HepG2 (cell line): ENCODE measurements around the gene OTC. TPM values are rescaled to one million over a fixed set of nuclear protein-coding genes. Genes with fewer than 3 reads are reported as not detected.

Experiments used
- ATAC-seq: fragments of 200-7000 bp; cut with Tn5 transposase; 3 replicates; pipeline ENCODE4 v1.9.1; 2020; ENCODE audit warnings: mild to moderate bottlenecking, moderate library complexity
- BruUV-seq: library from RNA; stranded (reverse); fragments of 400-500 nt; replicated peaks from 2 replicates; lab custom pipeline; 2021; lab: Mats Ljungman, UMichigan
- CTCF ChIA-PET: fragments of 300-600 bp; formaldehyde crosslinking; extraction: SDS; loops from one replicate; lab custom pipeline; 2021; ENCODE audit warnings: low total read pairs, inconsistent platforms, low intra/inter-chr PET ratio; lab: Yijun Ruan, JAX
- POLR2A ChIA-PET: fragments of 350-600 bp; sonication (Branson Sonifier 250); formaldehyde crosslinking; loops from one replicate; lab custom pipeline; 2020; ENCODE audit warnings: antibody characterized with exemption, inconsistent platforms; lab: Yijun Ruan, JAX
- DNase-seq: peaks from one replicate; pipeline ENCODE4 v3.0.0-alpha.2; 2015; ENCODE audit warnings: low spot score
- FAIRE-seq: peaks from 3 replicates; lab custom pipeline; 2011; peaks lifted over from hg19 to GRCh38; lab: Jason Lieb, UNC
- H2AFZ ChIP-seq: one replicate; pipeline ENCODE4 v1.6.1; 2011; ENCODE audit warnings: low read length, inconsistent platforms
- H3K27ac ChIP-seq: fragments of 300-600 bp; 3 replicates; pipeline ENCODE4 v1.8.0; 2011; ENCODE audit warnings: mixed run types, mild to moderate bottlenecking, mixed read lengths, low read length, inconsistent platforms; ENCODE audit not compliant: insufficient read depth; ENCODE audit errors: extremely low read length
- H3K27me3 ChIP-seq, 2 experiments: fragments of 200-600 bp in 1 of 2; 2 replicates in 1 of 2; 3 replicates in 1 of 2; pipeline versions ENCODE4 v1.6.0 to v1.8.0; 2011; ENCODE audit warnings: low read length in 2 of 2, mild to moderate bottlenecking in 2 of 2, moderate library complexity in 2 of 2, inconsistent platforms in 1 of 2; ENCODE audit not compliant: insufficient read depth in 2 of 2, control insufficient read depth in 1 of 2
- H3K36me3 ChIP-seq, 2 experiments: fragments of 200-600 bp in 1 of 2; replicated peaks in 1 of 2; 2 replicates in 1 of 2; 3 replicates in 1 of 2; pipeline versions ENCODE4 v1.5.1 to v1.8.0; 2011; ENCODE audit warnings: low read length in 2 of 2, inconsistent platforms in 1 of 2; ENCODE audit not compliant: insufficient read depth in 2 of 2, control insufficient read depth in 1 of 2
- H3K4me1 ChIP-seq: 2 replicates; pipeline ENCODE4 v1.5.1; 2012; ENCODE audit warnings: low read length, inconsistent platforms; ENCODE audit not compliant: insufficient read depth
- H3K4me2 ChIP-seq: 2 replicates; pipeline ENCODE4 v1.6.0; 2011; ENCODE audit warnings: low read depth, low read length, inconsistent platforms
- H3K4me3 ChIP-seq, 3 experiments: fragments of 200-600 bp in 1 of 3; sonication (generic), shearing (Covaris generic) in 1 of 3; replicated peaks in 1 of 3; 2 replicates each; pipeline ENCODE4 v1.5.1; 2011 to 2016; ENCODE audit warnings: low read length in 3 of 3, inconsistent platforms in 2 of 3, low read depth in 2 of 3, mild to moderate bottlenecking in 2 of 3, control low read depth in 1 of 3, mixed read lengths in 1 of 3; ENCODE audit not compliant: insufficient read depth in 1 of 3
- H3K79me2 ChIP-seq: one replicate; pipeline ENCODE4 v1.6.1; 2011; ENCODE audit warnings: low read length, inconsistent platforms; ENCODE audit not compliant: insufficient read depth
- H3K9ac ChIP-seq: 2 replicates; pipeline ENCODE4 v1.6.0; 2011; ENCODE audit warnings: mild to moderate bottlenecking, low read depth, low read length, inconsistent platforms; ENCODE audit not compliant: insufficient read depth
- H3K9me3 ChIP-seq: 2 replicates; pipeline ENCODE4 v1.5.1; 2012; ENCODE audit warnings: mild to moderate bottlenecking, low read length
- H4K20me1 ChIP-seq: 2 replicates; pipeline ENCODE4 v1.6.0; 2011; ENCODE audit warnings: inconsistent platforms, mild to moderate bottlenecking, low read length, moderate library complexity; ENCODE audit not compliant: insufficient read depth
- AGO1 ChIP-seq: fragments of 200-400 bp; formaldehyde crosslinking; IDR thresholded peaks from 2 replicates; pipeline ENCODE4 v1.6.1; 2017; ENCODE audit warnings: mild to moderate bottlenecking, low read depth, low read length, moderate library complexity; ENCODE audit not compliant: poor library complexity, severe bottlenecking
- AHR ChIP-seq: IDR thresholded peaks from 2 replicates; pipeline ENCODE4 v1.6.1; 2018; ENCODE audit warnings: missing genetic modification reagents, missing compliant biosample characterization
- BORCS8-MEF2B ChIP-seq: sonication (generic); formaldehyde crosslinking; IDR thresholded peaks from 2 replicates; pipeline ENCODE4 v1.8.0; 2022; ENCODE audit warnings: mild to moderate bottlenecking, missing genetic modification reagents
- FOSL2 ChIP-seq: sonication (generic); formaldehyde crosslinking; IDR thresholded peaks from 2 replicates; pipeline ENCODE4 v1.4.0; 2020; ENCODE audit warnings: missing genetic modification reagents
- MAZ ChIP-seq, 2 experiments: sonication (generic) in 1 of 2; formaldehyde crosslinking in 1 of 2; IDR thresholded peaks; 2 replicates each; pipeline versions ENCODE4 v1.5.0 to v1.6.1; 2012 to 2020; ENCODE audit warnings: low read depth in 2 of 2, mild to moderate bottlenecking in 2 of 2, borderline replicate concordance in 1 of 2, improper control_type of control experiment in 1 of 2, low read length in 1 of 2, missing genetic modification reagents in 1 of 2, moderate library complexity in 1 of 2
- MTA1 ChIP-seq: sonication (generic); formaldehyde crosslinking; IDR thresholded peaks from 2 replicates; pipeline ENCODE4 v1.4.0; 2020; ENCODE audit warnings: missing genetic modification reagents, mild to moderate bottlenecking, borderline replicate concordance
- MYC ChIP-seq: sonication (generic); formaldehyde crosslinking; IDR thresholded peaks from 2 replicates; pipeline ENCODE4 v1.9.0; 2021; ENCODE audit warnings: missing genetic modification reagents, borderline replicate concordance
- NCOA1 ChIP-seq: sonication (generic); formaldehyde crosslinking; IDR thresholded peaks from 2 replicates; pipeline ENCODE4 v1.9.0; 2021; ENCODE audit warnings: missing genetic modification reagents
- SOX6 ChIP-seq, 2 experiments: fragments of 450-650 bp in 1 of 2; sonication (generic) in 1 of 2; formaldehyde crosslinking in 1 of 2; IDR thresholded peaks; 2 replicates each; pipeline versions ENCODE4 v1.4.0 to v1.6.1; 2017 to 2020; ENCODE audit warnings: antibody characterized with exemption in 1 of 2, mild to moderate bottlenecking in 1 of 2, missing genetic modification reagents in 1 of 2
- TCF12 ChIP-seq, 2 experiments: fragments of 450-650 bp in 1 of 2; sonication (generic) in 1 of 2; formaldehyde crosslinking in 1 of 2; IDR thresholded peaks; 2 replicates each; pipeline versions ENCODE4 v1.6.1 to v1.8.0; 2017 to 2022; ENCODE audit warnings: antibody characterized with exemption in 1 of 2, mild to moderate bottlenecking in 1 of 2, missing genetic modification reagents in 1 of 2, moderate library complexity in 1 of 2
- ZFAT ChIP-seq: sonication (generic); formaldehyde crosslinking; conservative IDR thresholded peaks from 2 replicates; pipeline ENCODE4 v1.8.1; 2023; ENCODE audit warnings: missing genetic modification reagents, inconsistent platforms
- ZNF3 ChIP-seq: IDR thresholded peaks from 2 replicates; pipeline ENCODE4 v1.7.0; 2017; ENCODE audit warnings: inconsistent platforms
- ZNF496 ChIP-seq: sonication (generic); formaldehyde crosslinking; IDR thresholded peaks from 2 replicates; pipeline ENCODE4 v1.8.1; 2023; ENCODE audit warnings: mild to moderate bottlenecking, moderate library complexity, missing genetic modification reagents; ENCODE audit not compliant: insufficient replicate concordance
- WGBS: methylation state at CpG from one replicate; pipeline ENCODE4 v1.1.6; 2017; ENCODE audit warnings: low lambda C conversion rate; 5-methylcytosine and 5-hydroxymethylcytosine counted together
- in situ Hi-C: cut with HindIII; loops from 2 replicates; pipeline ENCODE4 v1.10.0; 2017; ENCODE audit warnings: low pct_unique_long_range_greater_than_20kb; ENCODE audit not compliant: extremely low pct_ligation_motif_present
- intact Hi-C: fragments of 100-400 bp; cut with micrococcal nuclease; formaldehyde crosslinking; loops from one replicate; pipeline ENCODE4 v1.10.0; 2022; ENCODE audit not compliant: unreplicated experiment
- polyA plus RNA-seq, 8 experiments: library from polyadenylated mRNA; depleted of rRNA in 3 of 8; stranded (reverse) in 7 of 8; unstranded in 1 of 8; fragments of >200 nt; fragmentation: Illumina TruSeq in 4 of 8; extraction: Trizol in 4 of 8; gene quantifications; 2 replicates each; pipeline versions ENCODE4 v1.2.1 to v1.2.3, GENCODE V29; 2011 to 2016; ENCODE audit warnings: low read depth in 4 of 8, missing spikeins in 1 of 8, mixed read lengths in 1 of 8; ENCODE audit not compliant: insufficient read depth in 1 of 8
- total RNA-seq, 5 experiments: library from RNA; depleted of rRNA; stranded (reverse); fragments of >200 nt; fragmentation: Illumina TruSeq; extraction: Trizol; gene quantifications; 2 replicates each; pipeline ENCODE4 v1.2.3, GENCODE V29; 2016; ENCODE audit warnings: low read depth in 1 of 5
- TF ChIP-seq, protein P1 (sequence below): sonication (generic); formaldehyde crosslinking; IDR thresholded peaks from 2 replicates; pipeline ENCODE4 v1.5.0; 2020; ENCODE audit warnings: missing genetic modification reagents
- TF ChIP-seq, protein P2 (sequence below): sonication (generic); formaldehyde crosslinking; IDR thresholded peaks from 2 replicates; pipeline ENCODE4 v1.4.0; 2020; ENCODE audit warnings: mild to moderate bottlenecking, missing genetic modification reagents

Gene OTC
- total and polyA plus RNA-seq, 2 of the 13 experiments (the other 11 are each of a cell fraction or from before 2014, with no cell fraction given): 0.04 to 1.8 TPM

DNA sequence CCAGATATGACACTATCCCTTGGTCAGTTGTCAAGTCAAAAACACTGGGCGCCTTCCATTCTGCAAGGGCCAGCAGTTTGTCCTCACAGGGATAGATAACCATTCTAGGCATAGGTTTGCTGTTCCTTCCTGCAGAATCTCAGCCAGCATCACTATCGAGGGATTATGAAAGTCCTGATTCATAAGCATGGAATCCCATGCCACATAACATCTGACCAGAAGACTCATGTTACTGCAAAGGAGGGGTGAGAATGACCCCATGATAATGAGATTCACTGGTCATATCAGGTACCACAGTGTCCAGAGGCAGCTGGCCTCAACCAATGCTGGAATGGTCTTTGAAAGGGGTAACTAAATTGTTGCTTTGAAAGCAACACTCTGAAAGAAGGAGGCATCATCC, 84.7 kb downstream of the OTC start (continued):
- TF ChIP-seq MAZ (IDR thresholded peaks at IDR 0.05; ENCODE audit: borderline replicate concordance, low read depth, low read length) (no peak), MAZ (CRISPR knock-in tag; IDR thresholded peaks at IDR 0.05; ENCODE audit: low read depth) (no peak), ZNF3 (no peak)

DNA sequence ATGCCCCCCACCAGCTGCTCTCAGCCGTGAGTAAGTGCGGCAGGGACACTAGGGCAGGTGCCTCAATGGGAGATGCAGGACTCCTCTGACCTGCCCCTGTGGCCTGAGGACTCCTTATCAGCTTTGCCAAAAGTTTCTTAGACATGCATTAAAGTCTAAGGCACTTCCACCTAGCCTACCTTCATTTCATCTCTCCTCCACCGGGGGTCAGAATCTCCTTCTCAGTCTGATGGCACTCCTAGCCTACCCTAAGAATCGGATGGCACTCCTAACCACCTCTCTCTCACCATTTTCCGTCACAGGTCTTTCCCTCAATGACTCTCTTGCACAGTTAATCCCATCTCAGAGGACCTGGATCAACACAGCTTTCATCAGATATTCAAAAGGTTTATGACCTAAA, 85.9 kb downstream of the OTC start:
- in situ Hi-C loops: no loop called here
- TF ChIP-seq NCOA1 (CRISPR knock-in tag) (no peak), AHR (CRISPR knock-in tag) (no peak), MTA1 (CRISPR knock-in tag) (no peak), ZFAT (CRISPR knock-in tag) (no peak), SOX6 (IDR thresholded peaks at IDR 0.05) (no peak), SOX6 (CRISPR knock-in tag; IDR thresholded peaks at IDR 0.05) (no peak), FOSL2 (no peak), ZNF496 (CRISPR knock-in tag) (no peak), MYC (no peak), BORCS8-MEF2B (CRISPR knock-in tag) (no peak), AGO1 (no peak), TCF12 (IDR thresholded peaks at IDR 0.05) (no peak), TCF12 (CRISPR knock-in tag; IDR thresholded peaks at IDR 0.05) (no peak)
- TF ChIP-seq, protein P1, sequence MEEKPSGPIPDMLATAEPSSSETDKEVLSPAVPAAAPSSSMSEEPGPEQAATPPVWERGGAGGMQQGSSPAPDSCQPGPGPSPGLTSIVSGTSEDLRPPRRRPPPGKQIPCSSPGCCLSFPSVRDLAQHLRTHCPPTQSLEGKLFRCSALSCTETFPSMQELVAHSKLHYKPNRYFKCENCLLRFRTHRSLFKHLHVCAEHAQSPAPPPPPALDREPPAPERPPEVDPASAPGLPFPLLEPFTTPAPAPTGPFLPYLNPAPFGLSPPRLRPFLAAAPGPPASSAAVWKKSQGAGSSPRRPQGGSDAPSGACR (CRISPR knock-in tag): no peak
- TF ChIP-seq, protein P2, sequence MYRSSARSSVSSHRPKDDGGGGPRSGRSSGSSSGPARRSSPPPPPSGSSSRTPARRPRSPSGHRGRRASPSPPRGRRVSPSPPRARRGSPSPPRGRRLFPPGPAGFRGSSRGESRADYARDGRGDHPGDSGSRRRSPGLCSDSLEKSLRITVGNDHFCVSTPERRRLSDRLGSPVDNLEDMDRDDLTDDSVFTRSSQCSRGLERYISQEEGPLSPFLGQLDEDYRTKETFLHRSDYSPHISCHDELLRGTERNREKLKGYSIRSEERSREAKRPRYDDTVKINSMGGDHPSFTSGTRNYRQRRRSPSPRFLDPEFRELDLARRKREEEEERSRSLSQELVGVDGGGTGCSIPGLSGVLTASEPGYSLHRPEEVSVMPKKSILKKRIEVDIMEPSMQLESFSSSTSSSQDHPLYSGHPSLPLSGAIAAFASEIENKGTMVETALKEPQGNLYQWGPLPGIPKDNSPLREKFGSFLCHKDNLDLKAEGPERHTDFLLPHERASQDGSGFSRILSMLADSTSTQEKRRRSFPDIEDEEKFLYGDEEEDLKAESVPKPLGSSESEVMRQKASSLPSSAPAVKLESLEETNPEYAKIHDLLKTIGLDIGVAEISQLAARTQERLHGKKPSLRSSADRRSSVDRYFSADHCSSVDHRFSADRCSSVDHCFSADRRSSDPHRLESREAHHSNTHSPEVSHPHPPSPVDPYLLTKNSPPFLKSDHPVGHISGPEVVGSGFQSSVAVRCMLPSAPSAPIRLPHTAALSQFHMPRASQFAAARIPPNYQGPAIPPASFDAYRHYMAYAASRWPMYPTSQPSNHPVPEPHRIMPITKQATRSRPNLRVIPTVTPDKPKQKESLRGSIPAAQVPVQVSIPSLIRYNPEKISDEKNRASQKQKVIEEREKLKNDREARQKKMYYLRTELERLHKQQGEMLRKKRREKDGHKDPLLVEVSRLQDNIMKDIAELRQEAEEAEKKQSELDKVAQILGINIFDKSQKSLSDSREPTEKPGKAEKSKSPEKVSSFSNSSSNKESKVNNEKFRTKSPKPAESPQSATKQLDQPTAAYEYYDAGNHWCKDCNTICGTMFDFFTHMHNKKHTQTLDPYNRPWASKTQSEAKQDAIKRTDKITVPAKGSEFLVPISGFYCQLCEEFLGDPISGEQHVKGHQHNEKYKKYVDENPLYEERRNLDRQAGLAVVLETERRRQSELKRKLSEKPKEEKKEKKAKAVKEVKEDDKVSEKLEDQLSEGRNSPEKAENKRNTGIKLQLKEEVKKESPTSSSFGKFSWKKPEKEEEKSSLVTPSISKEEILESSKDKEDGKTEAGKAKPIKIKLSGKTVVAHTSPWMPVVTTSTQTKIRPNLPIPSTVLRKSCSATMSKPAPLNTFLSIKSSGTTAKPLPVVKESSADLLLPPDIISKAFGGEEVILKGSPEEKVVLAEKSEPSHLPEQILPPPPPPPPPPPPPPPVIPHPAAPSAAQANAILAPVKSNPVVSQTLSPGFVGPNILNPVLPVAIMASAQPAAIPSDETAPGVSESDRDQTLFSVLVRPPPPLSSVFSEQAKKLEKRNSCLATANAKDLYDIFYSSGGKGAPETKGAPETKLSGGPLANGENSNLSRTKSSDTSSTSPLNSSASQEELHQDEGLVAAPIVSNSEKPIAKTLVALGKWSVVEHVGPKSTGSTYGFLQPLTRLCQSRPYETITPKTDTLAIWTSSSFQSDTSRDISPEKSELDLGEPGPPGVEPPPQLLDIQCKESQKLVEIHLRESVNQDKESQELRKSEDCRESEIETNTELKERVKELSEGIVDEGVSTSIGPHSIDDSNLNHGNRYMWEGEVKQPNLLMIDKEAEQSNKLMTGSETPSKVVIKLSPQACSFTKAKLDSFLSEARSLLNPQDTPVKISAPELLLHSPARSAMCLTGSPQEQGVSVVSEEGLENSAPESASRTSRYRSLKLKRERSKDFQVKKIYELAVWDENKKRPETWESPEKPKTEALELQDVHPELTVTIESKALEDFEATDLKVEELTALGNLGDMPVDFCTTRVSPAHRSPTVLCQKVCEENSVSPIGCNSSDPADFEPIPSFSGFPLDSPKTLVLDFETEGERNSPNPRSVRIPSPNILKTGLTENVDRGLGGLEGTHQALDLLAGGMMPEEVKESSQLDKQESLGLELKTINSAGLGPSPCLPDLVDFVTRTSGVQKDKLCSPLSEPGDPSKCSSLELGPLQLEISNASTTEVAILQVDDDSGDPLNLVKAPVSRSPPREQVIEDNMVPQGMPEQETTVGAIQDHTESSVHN (CRISPR knock-in tag): no peak

More for the DNA sequence above, 85.9 kb downstream of the OTC start:
- ATAC-seq (no peak), FAIRE-seq (no peak), DNase-seq (no peak)
- H3K36me3 ChIP-seq: no peaks in the 10 kb centered on the region
- POLR2A ChIA-PET: no interaction called here
- H4K20me1 ChIP-seq: no peaks in the 10 kb centered on the region
- no peak overlapping the region for H3K9ac ChIP-seq
- no peaks in the 10 kb centered on the region for H3K79me2 ChIP-seq
- H3K27me3 ChIP-seq: no peaks in the 10 kb centered on the region
- no peak overlapping the region for H3K27ac ChIP-seq
- no peaks in the 10 kb centered on the region for H3K9me3 ChIP-seq
- no TSS peak for BruUV-seq
- H3K4me3 ChIP-seq: no peak overlapping the region
- H2AFZ ChIP-seq: no peak overlapping the region
- intact Hi-C loops: no loop called here
- CTCF ChIA-PET: no interaction called here
- WGBS: 25% methylated on average over 3 of the region's 5 CpGs
- no peaks in the 10 kb centered on the region for H3K4me1 ChIP-seq
- H3K4me2 ChIP-seq: no peak overlapping the region
